ENCODE measurements around the gene PDXDC1. TPM values are rescaled to one million over a fixed set of nuclear protein-coding genes. Genes with fewer than 3 reads are reported as not detected.
"Not testable (repeated sequence)": the region's sequence is repeated elsewhere in the genome, so short reads cannot be mapped to it uniquely, and the experiment has no call there.

Gene PDXDC1
- total RNA-seq, 1 experiment from 2014 or later: 107 TPM

DNA sequence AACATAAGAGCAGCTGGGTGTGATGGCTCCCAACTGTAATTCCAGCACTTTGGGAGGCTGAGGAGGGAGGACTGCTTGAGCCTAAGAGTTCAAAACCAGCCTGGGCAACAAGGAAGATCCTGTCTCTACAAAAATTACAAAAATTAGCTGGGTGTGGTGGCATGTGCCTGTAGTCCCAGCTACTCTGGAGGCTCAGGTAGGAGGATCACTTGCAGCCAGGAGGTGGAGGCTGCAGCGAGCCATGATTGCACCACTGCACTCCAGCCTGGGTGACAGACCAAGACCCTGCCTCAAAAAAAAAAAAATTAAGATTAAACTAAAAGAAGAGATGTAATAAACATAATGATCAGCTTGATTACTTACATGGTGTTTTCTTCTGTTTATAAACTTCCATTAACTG, 75.6 kb downstream of the PDXDC1 start:
- ATAC-seq; CTCF ChIA-PET; H3K27me3 Mint-ChIP-seq (ENCODE audit: low read depth); H3K4me3 Mint-ChIP-seq; DNase-seq (ENCODE audit: low spot score); POLR2A ChIA-PET; H3K27ac Mint-ChIP-seq; H3K9me3 Mint-ChIP-seq: not testable (repeated sequence)
- Mint-ChIP-seq H3K4me1 (peaks cover 12% of the 10 kb centered on the region; the same call in 1 of the 2 replicates), H3K36me3 (peaks cover 17% of the 10 kb centered on the region)

DNA sequence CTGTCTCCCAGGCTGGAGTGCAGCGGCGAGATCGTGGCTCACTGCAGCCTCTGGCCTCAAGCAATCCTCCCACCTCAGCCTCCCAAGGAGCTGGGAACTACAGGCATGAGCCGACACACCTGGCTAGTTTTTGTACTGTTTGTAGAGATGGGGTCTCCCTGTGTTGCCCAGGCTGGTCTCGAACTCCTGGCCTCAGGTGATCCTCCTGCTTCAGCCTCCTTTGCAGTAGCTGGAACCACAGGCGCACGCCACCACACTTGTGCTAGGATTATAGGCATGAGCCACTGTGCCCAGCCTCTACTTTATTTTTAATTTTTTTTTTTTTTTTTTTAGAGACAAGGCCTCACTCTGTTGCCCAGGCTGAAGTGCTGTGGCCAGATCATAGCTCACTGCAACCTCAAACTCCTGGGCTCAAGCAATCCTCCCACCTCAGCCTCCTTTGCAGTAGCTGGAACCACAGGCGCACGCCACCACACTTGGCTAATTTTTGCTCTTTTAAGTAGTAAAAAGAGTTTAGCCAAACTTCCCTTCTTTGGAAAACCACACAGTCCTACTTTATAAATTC, 76.6 kb downstream of the PDXDC1 start:
- Mint-ChIP-seq H3K36me3 (peaks cover 10% of the 10 kb centered on the region), H3K4me1 (peaks cover 12% of the 10 kb centered on the region; the same call in 1 of the 2 replicates), H3K27me3 (ENCODE audit: low read depth) (no peaks in the 10 kb centered on the region), H3K4me3 (no peak overlapping the region), H3K9me3 (no peaks in the 10 kb centered on the region), H3K27ac (no peak overlapping the region)
- no peak for DNase-seq (ENCODE audit: low spot score)
- no peak for ATAC-seq
- CTCF ChIA-PET: interaction anchor here (0.6 kb wide), 1 partner anchor 1186 kb away, joined by 3 read pairs; no protein-coding TSS in a partner anchor
- POLR2A ChIA-PET: no interaction called here
- TF ChIP-seq ZNF121 (CRISPR knock-in tag; IDR thresholded peaks at IDR 0.05) (peak; percentile 25; the same call in 1 of the 2 replicates), TP53 (CRISPR knock-in tag; IDR thresholded peaks at IDR 0.05) (no peak), RELA (CRISPR knock-in tag; IDR thresholded peaks at IDR 0.05; ENCODE audit: borderline replicate concordance) (no peak)

DNA sequence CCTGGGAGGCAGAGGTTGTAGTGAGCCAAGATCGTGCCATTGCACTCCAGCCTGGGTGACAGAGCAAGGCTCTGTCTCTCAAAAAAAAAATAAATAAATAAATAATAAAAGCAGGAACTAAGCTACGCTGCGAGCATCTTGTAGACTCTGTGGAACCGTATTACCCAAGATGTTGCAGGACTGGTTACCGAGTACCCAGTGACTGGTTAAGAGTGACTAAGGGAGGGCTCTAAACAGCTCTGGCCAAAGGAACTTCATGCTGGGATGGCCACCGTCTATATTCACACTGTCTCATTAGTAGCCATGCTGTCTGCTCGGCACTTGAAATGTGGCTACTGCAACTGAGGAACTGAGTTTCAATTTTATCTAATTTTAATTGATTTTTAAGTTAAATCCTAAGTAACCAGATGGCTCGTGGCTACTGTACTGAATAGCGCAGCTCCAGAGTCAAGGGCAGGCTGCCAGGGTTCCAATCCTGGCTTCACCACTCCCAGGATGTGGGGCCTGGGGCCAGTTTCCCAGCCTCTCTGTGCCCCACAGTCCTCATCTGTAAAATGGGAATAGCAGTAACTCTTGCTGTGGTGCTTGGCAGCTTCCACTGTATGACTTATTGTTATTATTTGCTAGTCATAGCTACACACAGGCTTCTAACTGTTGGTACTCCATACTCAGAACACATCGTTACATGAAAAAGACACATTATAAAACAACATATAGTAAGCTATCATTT, 78.1 kb downstream of the PDXDC1 start:
- no peak for ATAC-seq
- TF ChIP-seq, protein P1, sequence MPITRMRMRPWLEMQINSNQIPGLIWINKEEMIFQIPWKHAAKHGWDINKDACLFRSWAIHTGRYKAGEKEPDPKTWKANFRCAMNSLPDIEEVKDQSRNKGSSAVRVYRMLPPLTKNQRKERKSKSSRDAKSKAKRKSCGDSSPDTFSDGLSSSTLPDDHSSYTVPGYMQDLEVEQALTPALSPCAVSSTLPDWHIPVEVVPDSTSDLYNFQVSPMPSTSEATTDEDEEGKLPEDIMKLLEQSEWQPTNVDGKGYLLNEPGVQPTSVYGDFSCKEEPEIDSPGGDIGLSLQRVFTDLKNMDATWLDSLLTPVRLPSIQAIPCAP (CRISPR knock-in tag; IDR thresholded peaks at IDR 0.05): no peak
- no peak for TF ChIP-seq NR2C2 (CRISPR knock-in tag; IDR thresholded peaks at IDR 0.05)
- no peak for TF ChIP-seq MXD4 (CRISPR knock-in tag; IDR thresholded peaks at IDR 0.05; ENCODE audit: borderline replicate concordance)
- no peak for TF ChIP-seq SOX15 (CRISPR knock-in tag; IDR thresholded peaks at IDR 0.05)
- TF ChIP-seq, protein P2, sequence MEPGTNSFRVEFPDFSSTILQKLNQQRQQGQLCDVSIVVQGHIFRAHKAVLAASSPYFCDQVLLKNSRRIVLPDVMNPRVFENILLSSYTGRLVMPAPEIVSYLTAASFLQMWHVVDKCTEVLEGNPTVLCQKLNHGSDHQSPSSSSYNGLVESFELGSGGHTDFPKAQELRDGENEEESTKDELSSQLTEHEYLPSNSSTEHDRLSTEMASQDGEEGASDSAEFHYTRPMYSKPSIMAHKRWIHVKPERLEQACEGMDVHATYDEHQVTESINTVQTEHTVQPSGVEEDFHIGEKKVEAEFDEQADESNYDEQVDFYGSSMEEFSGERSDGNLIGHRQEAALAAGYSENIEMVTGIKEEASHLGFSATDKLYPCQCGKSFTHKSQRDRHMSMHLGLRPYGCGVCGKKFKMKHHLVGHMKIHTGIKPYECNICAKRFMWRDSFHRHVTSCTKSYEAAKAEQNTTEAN (CRISPR knock-in tag; IDR thresholded peaks at IDR 0.05): no peak
- TF ChIP-seq ZNF317 (CRISPR knock-in tag; IDR thresholded peaks at IDR 0.05; ENCODE audit: borderline replicate concordance, low read depth): no peak
- TF ChIP-seq, protein P3, sequence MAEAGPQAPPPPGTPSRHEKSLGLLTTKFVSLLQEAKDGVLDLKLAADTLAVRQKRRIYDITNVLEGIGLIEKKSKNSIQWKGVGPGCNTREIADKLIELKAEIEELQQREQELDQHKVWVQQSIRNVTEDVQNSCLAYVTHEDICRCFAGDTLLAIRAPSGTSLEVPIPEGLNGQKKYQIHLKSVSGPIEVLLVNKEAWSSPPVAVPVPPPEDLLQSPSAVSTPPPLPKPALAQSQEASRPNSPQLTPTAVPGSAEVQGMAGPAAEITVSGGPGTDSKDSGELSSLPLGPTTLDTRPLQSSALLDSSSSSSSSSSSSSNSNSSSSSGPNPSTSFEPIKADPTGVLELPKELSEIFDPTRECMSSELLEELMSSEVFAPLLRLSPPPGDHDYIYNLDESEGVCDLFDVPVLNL (CRISPR knock-in tag; IDR thresholded peaks at IDR 0.05; ENCODE audit: borderline replicate concordance, low read depth): no peak
- no peak for TF ChIP-seq CREM (CRISPR knock-in tag; IDR thresholded peaks at IDR 0.05)
- TF ChIP-seq, protein P4, sequence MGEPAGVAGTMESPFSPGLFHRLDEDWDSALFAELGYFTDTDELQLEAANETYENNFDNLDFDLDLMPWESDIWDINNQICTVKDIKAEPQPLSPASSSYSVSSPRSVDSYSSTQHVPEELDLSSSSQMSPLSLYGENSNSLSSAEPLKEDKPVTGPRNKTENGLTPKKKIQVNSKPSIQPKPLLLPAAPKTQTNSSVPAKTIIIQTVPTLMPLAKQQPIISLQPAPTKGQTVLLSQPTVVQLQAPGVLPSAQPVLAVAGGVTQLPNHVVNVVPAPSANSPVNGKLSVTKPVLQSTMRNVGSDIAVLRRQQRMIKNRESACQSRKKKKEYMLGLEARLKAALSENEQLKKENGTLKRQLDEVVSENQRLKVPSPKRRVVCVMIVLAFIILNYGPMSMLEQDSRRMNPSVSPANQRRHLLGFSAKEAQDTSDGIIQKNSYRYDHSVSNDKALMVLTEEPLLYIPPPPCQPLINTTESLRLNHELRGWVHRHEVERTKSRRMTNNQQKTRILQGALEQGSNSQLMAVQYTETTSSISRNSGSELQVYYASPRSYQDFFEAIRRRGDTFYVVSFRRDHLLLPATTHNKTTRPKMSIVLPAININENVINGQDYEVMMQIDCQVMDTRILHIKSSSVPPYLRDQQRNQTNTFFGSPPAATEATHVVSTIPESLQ (CRISPR knock-in tag; IDR thresholded peaks at IDR 0.05): no peak
- DNase-seq (ENCODE audit: low spot score): no peak
- POLR2A ChIA-PET: no interaction called here
- Mint-ChIP-seq H3K36me3 (no peaks in the 10 kb centered on the region), H3K27me3 (ENCODE audit: low read depth) (no peaks in the 10 kb centered on the region), H3K4me1 (peaks cover 12% of the 10 kb centered on the region; the same call in 1 of the 2 replicates), H3K9me3 (no peaks in the 10 kb centered on the region), H3K27ac (no peak overlapping the region), H3K4me3 (no peak overlapping the region)
- CTCF ChIA-PET: no interaction called here

DNA sequence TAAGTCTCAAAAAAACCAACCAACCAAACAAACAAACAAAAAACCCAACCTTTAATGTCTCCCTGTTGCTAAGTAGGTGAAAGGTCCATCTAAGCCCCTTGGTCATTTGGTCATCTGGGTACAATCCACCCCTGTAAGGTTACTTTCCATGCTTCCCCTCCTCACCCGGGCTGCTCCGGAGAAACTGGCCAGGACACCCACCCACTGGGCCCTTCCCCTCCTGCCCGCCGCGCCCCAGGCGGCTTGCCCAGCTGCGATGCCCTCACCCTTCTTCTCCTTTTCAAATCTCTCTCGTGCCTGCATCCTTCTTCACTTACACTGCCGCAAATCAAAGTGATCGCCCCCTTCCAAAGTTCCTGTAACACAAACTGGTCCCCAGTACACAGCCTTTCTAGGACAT, 79.1 kb downstream of the PDXDC1 start:
- ChIA-PET POLR2A (no interaction called here), CTCF (no interaction called here)
- H3K27me3 Mint-ChIP-seq (ENCODE audit: low read depth): no peaks in the 10 kb centered on the region
- DNase-seq (ENCODE audit: low spot score) (no peak), ATAC-seq (no peak)
- H3K4me1 Mint-ChIP-seq: peaks cover 12% of the 10 kb centered on the region; the same call in 1 of the 2 replicates
- H3K27ac Mint-ChIP-seq: peak overlapping the region; percentile 47; the same call in 1 of the 2 replicates
- peak overlapping the region; percentile 85 for H3K4me3 Mint-ChIP-seq
- H3K9me3 Mint-ChIP-seq: no peaks in the 10 kb centered on the region
- peaks cover 2% of the 10 kb centered on the region; the same call in 1 of the 2 replicates for H3K36me3 Mint-ChIP-seq
- TF ChIP-seq, protein P4 (CRISPR knock-in tag; IDR thresholded peaks at IDR 0.05): no peak
- no peak for TF ChIP-seq ZNF317 (CRISPR knock-in tag; IDR thresholded peaks at IDR 0.05; ENCODE audit: borderline replicate concordance, low read depth)
- TF ChIP-seq, protein P5, sequence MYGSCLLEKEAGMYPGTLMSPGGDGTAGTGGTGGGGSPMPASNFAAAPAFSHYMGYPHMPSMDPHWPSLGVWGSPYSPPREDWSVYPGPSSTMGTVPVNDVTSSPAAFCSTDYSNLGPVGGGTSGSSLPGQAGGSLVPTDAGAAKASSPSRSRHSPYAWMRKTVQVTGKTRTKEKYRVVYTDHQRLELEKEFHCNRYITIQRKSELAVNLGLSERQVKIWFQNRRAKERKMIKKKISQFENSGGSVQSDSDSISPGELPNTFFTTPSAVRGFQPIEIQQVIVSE (CRISPR knock-in tag; IDR thresholded peaks at IDR 0.05; ENCODE audit: borderline replicate concordance): no peak
